Smooth muscle cell (in vitro differentiated cells): Measurements from ENCODE around the gene VGF. TPM values are rescaled to one million over a fixed set of nuclear protein-coding genes. Genes with fewer than 3 reads are reported as not detected.
A peak's percentile ranks its signal among the peaks of the same experiment; 100 is the strongest.

Experiments
- DNase-seq: peaks from one replicate; lab custom pipeline; 2025; ENCODE audit not compliant: unreplicated experiment; lab: John Stamatoyannopoulos, UW
- H2AFZ ChIP-seq: fragments of 200-600 bp; sonication (generic); 2 replicates; pipeline ENCODE4 v1.6.0; 2016; ENCODE audit warnings: antibody characterized with exemption, low read depth, mild to moderate bottlenecking
- H3F3A ChIP-seq: fragments of 200-600 bp; sonication (generic); 2 replicates; pipeline ENCODE4 v1.6.0; 2017; ENCODE audit warnings: antibody characterized with exemption, low read depth
- H3K27ac ChIP-seq: fragments of 200-600 bp; sonication (generic); 2 replicates; pipeline ENCODE4 v1.5.1; 2016; ENCODE audit warnings: low read depth, mild to moderate bottlenecking
- H3K27me3 ChIP-seq: fragments of 200-600 bp; sonication (generic); 2 replicates; pipeline ENCODE4 v1.6.1; 2016; ENCODE audit warnings: low read depth, mild to moderate bottlenecking
- H3K36me3 ChIP-seq: fragments of 200-600 bp; sonication (generic); 2 replicates; pipeline ENCODE4 v1.5.1; 2016; ENCODE audit warnings: low read depth
- H3K4me1 ChIP-seq: fragments of 200-600 bp; sonication (generic); 2 replicates; pipeline ENCODE4 v1.5.1; 2016; ENCODE audit warnings: low read depth
- H3K4me2 ChIP-seq: fragments of 200-600 bp; sonication (generic); 2 replicates; pipeline ENCODE4 v1.6.0; 2016; ENCODE audit warnings: mild to moderate bottlenecking
- H3K4me3 ChIP-seq: fragments of 200-600 bp; sonication (generic); 2 replicates; pipeline ENCODE4 v1.5.1; 2016; ENCODE audit warnings: mild to moderate bottlenecking
- H3K79me2 ChIP-seq: fragments of 200-600 bp; sonication (generic); 2 replicates; pipeline ENCODE4 v1.6.0; 2016; ENCODE audit warnings: low read depth, mild to moderate bottlenecking
- H3K9ac ChIP-seq: fragments of 200-600 bp; sonication (generic); 2 replicates; pipeline ENCODE4 v1.6.0; 2016; ENCODE audit warnings: low read depth
- H3K9me3 ChIP-seq: fragments of 200-600 bp; sonication (generic); replicated peaks from 2 replicates; pipeline ENCODE4 v1.5.1; 2016; ENCODE audit warnings: low read depth
- H4K20me1 ChIP-seq: fragments of 200-600 bp; sonication (generic); 2 replicates; pipeline ENCODE4 v1.6.0; 2016; ENCODE audit warnings: low read depth
- CTCF ChIP-seq: fragments of 200-600 bp; sonication (generic); IDR thresholded peaks from 2 replicates; pipeline ENCODE4 v1.5.1; 2017; ENCODE audit warnings: borderline replicate concordance, mild to moderate bottlenecking, antibody characterized with exemption; ENCODE audit not compliant: insufficient read depth, poor library complexity, severe bottlenecking
- WGBS: methylation state at CpG from one replicate; pipeline ENCODE4 v1.1.7; 2016; ENCODE audit warnings: low lambda C conversion rate; 5-methylcytosine and 5-hydroxymethylcytosine counted together
- polyA plus RNA-seq: library from polyadenylated mRNA; unstranded; fragments of >200 nt; fragmentation: Nextera tagmentation; extraction: Ambion mirVana; gene quantifications from 2 replicates; pipeline ENCODE4 v1.2.1, GENCODE V29; 2016
- total RNA-seq: library from RNA; depleted of rRNA; stranded (reverse); fragments of >200 nt; gene quantifications from 2 replicates; pipeline ENCODE4 v1.2.3, GENCODE V29; 2014

The VGF gene
- total RNA-seq, result 0.85 TPM in 1 of 2 replicates, not detected in the other
- polyA plus RNA-seq, result 0.20 and 0.25 TPM in 2 replicates

DNA sequence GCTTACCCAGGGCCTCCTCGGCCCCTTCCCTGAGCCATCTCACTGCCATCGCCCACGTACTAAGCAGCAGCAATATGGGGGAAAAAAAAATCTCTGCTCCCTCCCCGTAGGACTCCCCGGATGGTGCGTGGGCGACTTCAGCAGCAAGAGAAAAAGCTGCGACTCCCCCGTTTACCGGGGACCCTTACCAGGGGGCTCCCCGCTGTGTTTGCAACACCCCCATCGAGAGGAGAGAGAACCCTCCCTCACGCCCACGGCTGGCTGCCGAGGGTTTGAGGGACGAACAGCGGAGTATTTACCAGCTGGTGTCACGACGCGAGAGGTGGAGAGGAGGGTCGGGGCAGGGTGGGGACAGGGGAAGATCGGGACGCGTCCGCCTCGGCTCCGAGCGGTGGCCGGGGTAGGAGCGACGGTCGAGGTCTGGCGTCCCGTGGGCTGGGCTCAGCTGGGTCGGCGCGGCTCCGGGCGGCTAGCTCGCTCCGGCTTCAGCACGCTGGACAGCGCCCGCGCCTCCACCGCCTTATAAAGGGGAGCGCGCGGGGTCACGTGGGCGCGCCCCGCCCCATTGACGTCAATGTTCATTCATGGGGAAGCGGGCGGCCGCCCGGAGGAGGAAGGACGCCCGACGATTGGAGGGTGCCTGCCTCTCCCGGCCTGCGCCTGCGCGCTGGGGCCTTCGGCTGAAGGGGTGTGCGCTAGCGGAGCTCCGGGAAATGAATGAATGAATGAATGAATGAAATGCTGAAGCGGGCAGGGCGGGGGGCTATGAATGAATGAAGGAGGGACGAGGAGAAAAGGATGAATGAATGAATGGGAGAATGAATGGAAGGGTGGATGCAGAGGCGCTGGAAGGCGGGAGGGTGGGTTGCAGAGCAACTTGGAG is at the start of gene VGF:
TSS of gene VGF (minus strand) at position 495 of the 883 bp plus-strand sequence. CDS start 726 bp downstream, outside the sequence.
- Histone ChIP-seq H3K27ac (no peak within 1 kb of the TSS), H3K36me3 (no peaks in the 10 kb centered on the region), H3K4me3 (peak within 1 kb of the TSS; percentile 47), H3K9me3 (no peaks in the 10 kb centered on the region), H3K4me2 (peak within 1 kb of the TSS; percentile 86), H2AFZ (peak within 1 kb of the TSS; percentile 33), H3K27me3 (peaks cover 56% of the 10 kb centered on the region), H3F3A (peaks cover 13% of the 10 kb centered on the region), H4K20me1 (peaks cover 45% of the 10 kb centered on the region), H3K79me2 (no peaks in the 10 kb centered on the region), H3K9ac (no peak within 1 kb of the TSS), H3K4me1 (peaks cover 38% of the 10 kb centered on the region)
- 2% methylated on average over 48 of the region's 74 CpGs for WGBS
- TF ChIP-seq CTCF, result no peak
- DNase-seq, result peak; percentile 81

- H3K27me3 ChIP-seq, result no peaks in the 10 kb centered on the region
- H3K36me3 ChIP-seq, result no peaks in the 10 kb centered on the region
- WGBS, result 97% methylated on average over 8 of the region's 8 CpGs
Observed at GRCh38 chr7:101212014-101212413, 46.6 kb upstream of the VGF start.

DNA sequence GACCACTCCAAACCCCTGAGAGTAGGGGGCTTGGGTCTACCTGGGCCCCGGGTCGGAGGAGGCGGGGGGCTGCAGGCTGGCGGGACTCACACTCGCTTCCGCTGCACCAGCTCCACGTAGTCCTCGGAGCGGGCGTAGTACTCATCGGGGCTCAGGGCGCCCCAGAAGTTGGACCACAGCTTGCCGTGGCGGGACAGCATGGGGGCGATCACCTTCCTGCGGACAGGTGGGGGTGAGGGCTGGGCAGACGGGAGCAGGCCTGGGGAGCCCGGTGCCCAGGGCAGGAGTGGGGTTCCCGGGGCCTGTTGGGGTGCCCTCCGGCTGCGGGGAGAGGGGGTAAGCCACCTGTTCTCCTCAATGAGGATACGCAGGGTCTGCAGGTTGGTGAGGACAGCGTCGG is 46.1 kb upstream of the VGF start:
- WGBS, result 98% methylated on average over 23 of the region's 24 CpGs
- no peak overlapping the region for H3K4me3 ChIP-seq

More at GRCh38 chr7:101212014-101212413, 46.6 kb upstream of the VGF start:
- Histone ChIP-seq H3K4me1 (peaks cover 10% of the 10 kb centered on the region), H3K79me2 (peaks cover 14% of the 10 kb centered on the region), H3K9me3 (no peaks in the 10 kb centered on the region), H2AFZ (no peak overlapping the region), H3K9ac (no peak overlapping the region), H3K4me3 (no peak overlapping the region), H3F3A (no peaks in the 10 kb centered on the region), H4K20me1 (no peaks in the 10 kb centered on the region), H3K4me2 (no peak overlapping the region), H3K27ac (no peak overlapping the region)
- DNase-seq, result no peak
- TF ChIP-seq CTCF, result no peak

More for the DNA sequence above, 46.1 kb upstream of the VGF start:
- Histone ChIP-seq H3K4me2 (no peak overlapping the region), H3F3A (no peaks in the 10 kb centered on the region), H3K36me3 (no peaks in the 10 kb centered on the region), H3K9ac (no peak overlapping the region), H3K27ac (no peak overlapping the region), H4K20me1 (no peaks in the 10 kb centered on the region), H2AFZ (no peak overlapping the region), H3K4me1 (peaks cover 6% of the 10 kb centered on the region), H3K9me3 (no peaks in the 10 kb centered on the region), H3K79me2 (peaks cover 9% of the 10 kb centered on the region), H3K27me3 (no peaks in the 10 kb centered on the region)
- TF ChIP-seq CTCF, result no peak
- DNase-seq, result no peak
